ENCODE data around the gene RASAL3.
A peak's percentile ranks its signal among the peaks of the same experiment; 100 is the strongest.

RASAL3 gene

GRCh38 chr19:15431396-15432017 is 32.8 kb downstream of the RASAL3 start:
- Histone ChIP-seq H3K4me3 (ENCODE audit: low read length) (peak overlapping the region; percentile 87), H3K27ac (ENCODE audit: low read length) (no peak overlapping the region), H4K20me1 (ENCODE audit: insufficient read depth, low read length) (no peaks in the 10 kb centered on the region), H3K9ac (ENCODE audit: low read length) (peak overlapping the region; percentile 68), H3K79me2 (ENCODE audit: low read length) (peaks cover 46% of the 10 kb centered on the region), H3K4me2 (ENCODE audit: low read depth, low read length) (peak overlapping the region; percentile 80), H3K9me2 (replicated peaks; ENCODE audit: insufficient read depth, low read length) (no peaks in the 10 kb centered on the region), H3K4me1 (ENCODE audit: low read length) (peaks cover 14% of the 10 kb centered on the region), H2AFZ (ENCODE audit: low read length) (no peak overlapping the region), H3K9me3 (replicated peaks; ENCODE audit: insufficient read depth, low read length) (no peaks in the 10 kb centered on the region), H3K27me3 (replicated peaks; ENCODE audit: insufficient read depth, low read length) (no peaks in the 10 kb centered on the region), H3F3A (ENCODE audit: insufficient read depth, low read length) (peaks cover 4% of the 10 kb centered on the region; the same call in 1 of the 2 replicates), H3K36me3 (replicated peaks; ENCODE audit: insufficient read depth, low read length) (peaks cover under 1% of the 10 kb centered on the region; the same call in 1 of the 2 replicates)
- TF ChIP-seq EZH2phosphoT487 (IDR thresholded peaks at IDR 0.05; ENCODE audit: low read length) (no peak), EZH2 (optimal IDR thresholded peaks at IDR 0.05; ENCODE audit: low read depth, low read length) (no peak)
- TF ChIP-seq, protein P1, sequence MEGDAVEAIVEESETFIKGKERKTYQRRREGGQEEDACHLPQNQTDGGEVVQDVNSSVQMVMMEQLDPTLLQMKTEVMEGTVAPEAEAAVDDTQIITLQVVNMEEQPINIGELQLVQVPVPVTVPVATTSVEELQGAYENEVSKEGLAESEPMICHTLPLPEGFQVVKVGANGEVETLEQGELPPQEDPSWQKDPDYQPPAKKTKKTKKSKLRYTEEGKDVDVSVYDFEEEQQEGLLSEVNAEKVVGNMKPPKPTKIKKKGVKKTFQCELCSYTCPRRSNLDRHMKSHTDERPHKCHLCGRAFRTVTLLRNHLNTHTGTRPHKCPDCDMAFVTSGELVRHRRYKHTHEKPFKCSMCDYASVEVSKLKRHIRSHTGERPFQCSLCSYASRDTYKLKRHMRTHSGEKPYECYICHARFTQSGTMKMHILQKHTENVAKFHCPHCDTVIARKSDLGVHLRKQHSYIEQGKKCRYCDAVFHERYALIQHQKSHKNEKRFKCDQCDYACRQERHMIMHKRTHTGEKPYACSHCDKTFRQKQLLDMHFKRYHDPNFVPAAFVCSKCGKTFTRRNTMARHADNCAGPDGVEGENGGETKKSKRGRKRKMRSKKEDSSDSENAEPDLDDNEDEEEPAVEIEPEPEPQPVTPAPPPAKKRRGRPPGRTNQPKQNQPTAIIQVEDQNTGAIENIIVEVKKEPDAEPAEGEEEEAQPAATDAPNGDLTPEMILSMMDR (IDR thresholded peaks at IDR 0.05; ENCODE audit: low read length) = no peak
- DNase-seq = no peak

- Histone ChIP-seq H3K36me3 (replicated peaks; ENCODE audit: insufficient read depth, low read length) (peaks cover 4% of the 10 kb centered on the region; the same call in 1 of the 2 replicates), H3K9ac (ENCODE audit: low read length) (peak overlapping the region; percentile 68; the same call in 1 of the 2 replicates), H3K4me3 (ENCODE audit: low read length) (0 out of 2 replicates have a peak overlapping the region, but pooled peaks have one; percentile 87), H3K27me3 (replicated peaks; ENCODE audit: insufficient read depth, low read length) (no peaks in the 10 kb centered on the region), H3K79me2 (ENCODE audit: low read length) (peaks cover 46% of the 10 kb centered on the region), H3K27ac (ENCODE audit: low read length) (no peak overlapping the region), H3K4me1 (ENCODE audit: low read length) (peaks cover 14% of the 10 kb centered on the region), H3K9me2 (replicated peaks; ENCODE audit: insufficient read depth, low read length) (no peaks in the 10 kb centered on the region), H3K9me3 (replicated peaks; ENCODE audit: insufficient read depth, low read length) (no peaks in the 10 kb centered on the region), H4K20me1 (ENCODE audit: insufficient read depth, low read length) (no peaks in the 10 kb centered on the region), H3F3A (ENCODE audit: insufficient read depth, low read length) (peaks cover 4% of the 10 kb centered on the region; the same call in 1 of the 2 replicates), H2AFZ (ENCODE audit: low read length) (no peak overlapping the region), H3K4me2 (ENCODE audit: low read depth, low read length) (peak overlapping the region; percentile 80; the same call in 1 of the 2 replicates)
- no peak for DNase-seq
- TF ChIP-seq, protein P1 (IDR thresholded peaks at IDR 0.05; ENCODE audit: low read length) = no peak
- TF ChIP-seq EZH2 (optimal IDR thresholded peaks at IDR 0.05; ENCODE audit: low read depth, low read length) = no peak
- TF ChIP-seq EZH2phosphoT487 (IDR thresholded peaks at IDR 0.05; ENCODE audit: low read length) = no peak
Measured at GRCh38 chr19:15430526-15431120, 33.7 kb downstream of the RASAL3 start.

GRCh38 chr19:15429825-15430467 is 34.4 kb downstream of the RASAL3 start:
- H3K79me2 ChIP-seq (ENCODE audit: low read length) = peaks cover 46% of the 10 kb centered on the region
- H3K4me3 ChIP-seq (ENCODE audit: low read length) = no peak overlapping the region
- H3K4me1 ChIP-seq (ENCODE audit: low read length) = peaks cover 14% of the 10 kb centered on the region
- no peak overlapping the region for H2AFZ ChIP-seq (ENCODE audit: low read length)
- no peak overlapping the region for H3K4me2 ChIP-seq (ENCODE audit: low read depth, low read length)
- no peak for DNase-seq
- peaks cover 4% of the 10 kb centered on the region; the same call in 1 of the 2 replicates for H3K36me3 ChIP-seq (replicated peaks; ENCODE audit: insufficient read depth, low read length)
- H3K9ac ChIP-seq (ENCODE audit: low read length) = no peak overlapping the region
- H3F3A ChIP-seq (ENCODE audit: insufficient read depth, low read length) = peaks cover 4% of the 10 kb centered on the region; the same call in 1 of the 2 replicates
- no peaks in the 10 kb centered on the region for H4K20me1 ChIP-seq (ENCODE audit: insufficient read depth, low read length)
- no peak overlapping the region for H3K27ac ChIP-seq (ENCODE audit: low read length)
- H3K27me3 ChIP-seq (replicated peaks; ENCODE audit: insufficient read depth, low read length) = no peaks in the 10 kb centered on the region
- no peaks in the 10 kb centered on the region for H3K9me2 ChIP-seq (replicated peaks; ENCODE audit: insufficient read depth, low read length)
- no peaks in the 10 kb centered on the region for H3K9me3 ChIP-seq (replicated peaks; ENCODE audit: insufficient read depth, low read length)
- TF ChIP-seq EZH2phosphoT487 (IDR thresholded peaks at IDR 0.05; ENCODE audit: low read length) (no peak), EZH2 (optimal IDR thresholded peaks at IDR 0.05; ENCODE audit: low read depth, low read length) (no peak)
- TF ChIP-seq, protein P1 (IDR thresholded peaks at IDR 0.05; ENCODE audit: low read length) = no peak

Data from MM.1S (cell line).